Measurements from ENCODE around the gene MVB12B.

MVB12B gene

GRCh38 chr9:126341426-126341825 is 14.8 kb downstream of the MVB12B start:
- no peak for TF ChIP-seq TAF1 (IDR thresholded peaks at IDR 0.05; ENCODE audit: borderline replicate concordance, insufficient read depth, low read length)
- no peak for TF ChIP-seq REST (IDR thresholded peaks at IDR 0.05; ENCODE audit: insufficient read depth in 1 of 2, low read depth in 2 of 2, low read length in 2 of 2)
- TF ChIP-seq POLR2AphosphoS5 (IDR thresholded peaks at IDR 0.05; ENCODE audit: low read depth, low read length) = no peak

- no peak for TF ChIP-seq SIN3A (IDR thresholded peaks at IDR 0.05; ENCODE audit: borderline replicate concordance, insufficient read depth, low read length)
- no peak for TF ChIP-seq TAF1 (IDR thresholded peaks at IDR 0.05; ENCODE audit: borderline replicate concordance, insufficient read depth, low read length)
- TF ChIP-seq REST (IDR thresholded peaks at IDR 0.05; ENCODE audit: insufficient read depth in 1 of 2, low read depth in 2 of 2, low read length in 2 of 2) = no peak
- TF ChIP-seq FOXP2 (optimal IDR thresholded peaks at IDR 0.05; ENCODE audit: borderline replicate concordance, extremely low read depth, extremely low read length, insufficient read depth) = no peak
- TF ChIP-seq POLR2AphosphoS5 (IDR thresholded peaks at IDR 0.05; ENCODE audit: low read depth, low read length) = no peak
These were observed 15.3 kb downstream of the MVB12B start for GRCh38 chr9:126341902-126342301.

GRCh38 chr9:126342621-126343031 is 16.0 kb downstream of the MVB12B start:
- TF ChIP-seq POLR2AphosphoS5 (IDR thresholded peaks at IDR 0.05; ENCODE audit: low read depth, low read length) (no peak), FOXP2 (optimal IDR thresholded peaks at IDR 0.05; ENCODE audit: borderline replicate concordance, extremely low read depth, extremely low read length, insufficient read depth) (no peak), REST (IDR thresholded peaks at IDR 0.05; ENCODE audit: insufficient read depth in 1 of 2, low read depth in 2 of 2, low read length in 2 of 2) (no peak), TAF1 (IDR thresholded peaks at IDR 0.05; ENCODE audit: borderline replicate concordance, insufficient read depth, low read length) (no peak), SIN3A (IDR thresholded peaks at IDR 0.05; ENCODE audit: borderline replicate concordance, insufficient read depth, low read length) (no peak)

GRCh38 chr9:126343271-126343700 is 16.7 kb downstream of the MVB12B start:
- TF ChIP-seq SIN3A (IDR thresholded peaks at IDR 0.05; ENCODE audit: borderline replicate concordance, insufficient read depth, low read length) (no peak), REST (IDR thresholded peaks at IDR 0.05; ENCODE audit: insufficient read depth in 1 of 2, low read depth in 2 of 2, low read length in 2 of 2) (no peak), POLR2AphosphoS5 (IDR thresholded peaks at IDR 0.05; ENCODE audit: low read depth, low read length) (no peak), TAF1 (IDR thresholded peaks at IDR 0.05; ENCODE audit: borderline replicate concordance, insufficient read depth, low read length) (no peak)

- TF ChIP-seq FOXP2 (optimal IDR thresholded peaks at IDR 0.05; ENCODE audit: borderline replicate concordance, extremely low read depth, extremely low read length, insufficient read depth) (no peak), POLR2AphosphoS5 (IDR thresholded peaks at IDR 0.05; ENCODE audit: low read depth, low read length) (no peak), SIN3A (IDR thresholded peaks at IDR 0.05; ENCODE audit: borderline replicate concordance, insufficient read depth, low read length) (no peak), REST (IDR thresholded peaks at IDR 0.05; ENCODE audit: insufficient read depth in 1 of 2, low read depth in 2 of 2, low read length in 2 of 2) (no peak), TAF1 (IDR thresholded peaks at IDR 0.05; ENCODE audit: borderline replicate concordance, insufficient read depth, low read length) (no peak)
These were observed 19.4 kb downstream of the MVB12B start for GRCh38 chr9:126346031-126346430.

Measured in PFSK-1 (cell line).